CD4-positive, alpha-beta T cell (primary cell): ENCODE data around the gene SVIL. TPM values are rescaled to one million over a fixed set of nuclear protein-coding genes. Genes with fewer than 3 reads are reported as not detected.

Experiments
- ATAC-seq: fragments of 200-7000 bp; cut with Tn5 transposase; one replicate; pipeline ENCODE4 v1.10.0; 2022; ENCODE audit warnings: mild to moderate bottlenecking; ENCODE audit not compliant: poor library complexity
- CTCF ChIA-PET: fragments of 350-600 bp; sonication (Branson Sonifier 250); formaldehyde crosslinking; loops from one replicate; lab custom pipeline; 2021; ENCODE audit warnings: antibody characterized with exemption, inconsistent platforms; lab: Charles Lee
- POLR2A ChIA-PET: fragments of 350-600 bp; sonication (Branson Sonifier 250); formaldehyde crosslinking; loops from one replicate; lab custom pipeline; 2021; ENCODE audit warnings: antibody characterized with exemption, inconsistent platforms; lab: Charles Lee
- DNase-seq, 14 experiments: peaks; one replicate each; pipeline ENCODE4 v3.0.0-alpha.2; 2013 to 2020; ENCODE audit warnings: mixed read lengths in 2 of 14
- H3K27ac ChIP-seq, 2 donors: one replicate each; pipeline versions ENCODE4 v1.5.1 to v1.7.0; 2013; ENCODE audit warnings: low read length in 2 of 2, low read depth in 1 of 2, mild to moderate bottlenecking in 1 of 2
- H3K27me3 ChIP-seq, 2 experiments: 1 replicate in 1 of 2; 2 replicates in 1 of 2; pipeline versions ENCODE4 v1.6.1 to v1.7.0; 2013; ENCODE audit warnings: low read length in 2 of 2, control low read depth in 1 of 2, mild to moderate bottlenecking in 1 of 2, moderate library complexity in 1 of 2; ENCODE audit not compliant: insufficient read depth in 2 of 2, control insufficient read depth in 1 of 2
- H3K36me3 ChIP-seq: one replicate; pipeline ENCODE4 v1.6.1; 2013; ENCODE audit warnings: low read length, control low read depth; ENCODE audit not compliant: insufficient read depth
- H3K4me1 ChIP-seq: one replicate; pipeline ENCODE4 v1.6.1; 2013; ENCODE audit warnings: low read length, control low read depth; ENCODE audit not compliant: insufficient read depth
- H3K4me3 ChIP-seq: one replicate; pipeline ENCODE4 v1.5.1; 2013; ENCODE audit warnings: mild to moderate bottlenecking, low read length, moderate library complexity
- H3K9me3 ChIP-seq, 2 experiments: 1 replicate in 1 of 2; 2 replicates in 1 of 2; pipeline versions ENCODE4 v1.6.1 to v1.7.0; 2013; ENCODE audit warnings: low read length in 2 of 2, mild to moderate bottlenecking in 2 of 2, control low read depth in 1 of 2, moderate library complexity in 1 of 2; ENCODE audit not compliant: control insufficient read depth in 1 of 2, insufficient read depth in 1 of 2
- H3K27ac Mint-ChIP-seq: one replicate; pipeline ENCODE4 v1.8.0; 2020; ENCODE audit warnings: mixed read lengths
- H3K27me3 Mint-ChIP-seq: one replicate; pipeline ENCODE4 v1.8.0; 2021; ENCODE audit warnings: mixed read lengths
- H3K36me3 Mint-ChIP-seq: one replicate; pipeline ENCODE4 v1.8.0; 2021; ENCODE audit warnings: low read depth, mixed read lengths
- H3K4me1 Mint-ChIP-seq: one replicate; pipeline ENCODE4 v1.8.0; 2021; ENCODE audit warnings: low read depth, mixed read lengths
- H3K4me3 Mint-ChIP-seq: one replicate; pipeline ENCODE4 v1.8.0; 2020; ENCODE audit warnings: mild to moderate bottlenecking, mixed read lengths
- H3K9me3 Mint-ChIP-seq: one replicate; pipeline ENCODE4 v1.8.0; 2020; ENCODE audit warnings: mixed read lengths
- CTCF ChIP-seq: fragments of 200-600 bp; IDR thresholded peaks from one replicate; pipeline ENCODE4 v1.8.0; 2022; ENCODE audit warnings: antibody characterized with exemption, mild to moderate bottlenecking
- intact Hi-C, 2 experiments: fragments of 100-400 bp; cut with DNase I in 1 of 2; cut with micrococcal nuclease in 1 of 2; formaldehyde crosslinking; loops; one replicate each; pipeline versions ENCODE4 v1.15.1 to v1.9.0; 2023 to 2025; cut with DNase I, micrococcal nuclease
- total RNA-seq, 174 experiments: library from RNA in 2 of 174; stranded (reverse) in 2 of 174; gene quantifications; one replicate each; pipeline ENCODE4 v1.2.3 and lab custom pipeline; 2021 to 2026

Gene SVIL
- total RNA-seq, 2 experiments from 2014 or later: 38.5 to 40.3 TPM

GRCh38 chr10:29535012-29535777 lies 99.6 kb downstream of the SVIL start:
- CTCF ChIA-PET: no interaction called here
- Mint-ChIP-seq H3K36me3 (peaks cover 65% of the 10 kb centered on the region), H3K4me3 (no peak overlapping the region), H3K9me3 (no peaks in the 10 kb centered on the region), H3K27ac (no peak overlapping the region), H3K4me1 (peaks cover 8% of the 10 kb centered on the region), H3K27me3 (no peaks in the 10 kb centered on the region)
- no peak for ATAC-seq
- H3K27ac ChIP-seq: no peak overlapping the region
- peaks cover 5% of the 10 kb centered on the region for H3K36me3 ChIP-seq
- H3K4me3 ChIP-seq: no peak overlapping the region
- no peaks in the 10 kb centered on the region for H3K4me1 ChIP-seq
- POLR2A ChIA-PET: no interaction called here
- H3K27me3 ChIP-seq: no peaks in the 10 kb centered on the region
- H3K9me3 ChIP-seq: no peaks in the 10 kb centered on the region
- intact Hi-C loops: no loop called here
- DNase-seq: no peak
- TF ChIP-seq CTCF: no peak

GRCh38 chr10:29534590-29534989 lies 100.2 kb downstream of the SVIL start:
- Mint-ChIP-seq H3K27me3 (no peaks in the 10 kb centered on the region), H3K4me3 (no peak overlapping the region), H3K36me3 (peaks cover 65% of the 10 kb centered on the region), H3K27ac (no peak overlapping the region), H3K9me3 (no peaks in the 10 kb centered on the region), H3K4me1 (peaks cover 8% of the 10 kb centered on the region)
- Histone ChIP-seq H3K27ac (no peak overlapping the region), H3K36me3 (peaks cover 6% of the 10 kb centered on the region), H3K9me3 (no peaks in the 10 kb centered on the region), H3K27me3 (no peaks in the 10 kb centered on the region), H3K4me3 (no peak overlapping the region), H3K4me1 (no peaks in the 10 kb centered on the region)
- ChIA-PET POLR2A (no interaction called here), CTCF (no interaction called here)
- no peak for ATAC-seq
- intact Hi-C loops: no loop called here
- no peak for TF ChIP-seq CTCF
- DNase-seq: no peak

- ChIA-PET POLR2A (no interaction called here), CTCF (no interaction called here)
- H3K36me3 ChIP-seq: peaks cover 10% of the 10 kb centered on the region
- intact Hi-C loops: no loop called here
- no peaks in the 10 kb centered on the region for H3K27me3 Mint-ChIP-seq
- no peaks in the 10 kb centered on the region for H3K27me3 ChIP-seq
- H3K9me3 ChIP-seq: no peaks in the 10 kb centered on the region
- no peaks in the 10 kb centered on the region for H3K4me1 ChIP-seq
- ATAC-seq: no peak
- no peak overlapping the region for H3K4me3 ChIP-seq
- H3K4me3 Mint-ChIP-seq: no peak overlapping the region
- peaks cover 8% of the 10 kb centered on the region for H3K4me1 Mint-ChIP-seq
- no peak for TF ChIP-seq CTCF
- peaks cover 66% of the 10 kb centered on the region for H3K36me3 Mint-ChIP-seq
- H3K9me3 Mint-ChIP-seq: no peaks in the 10 kb centered on the region
- DNase-seq: no peak
- H3K27ac Mint-ChIP-seq: no peak overlapping the region
- H3K27ac ChIP-seq: no peak overlapping the region
Measured at GRCh38 chr10:29533696-29534285, 101.0 kb downstream of the SVIL start.
